ENCODE measurements around the gene HOXA7.

HOXA7 gene

DNA sequence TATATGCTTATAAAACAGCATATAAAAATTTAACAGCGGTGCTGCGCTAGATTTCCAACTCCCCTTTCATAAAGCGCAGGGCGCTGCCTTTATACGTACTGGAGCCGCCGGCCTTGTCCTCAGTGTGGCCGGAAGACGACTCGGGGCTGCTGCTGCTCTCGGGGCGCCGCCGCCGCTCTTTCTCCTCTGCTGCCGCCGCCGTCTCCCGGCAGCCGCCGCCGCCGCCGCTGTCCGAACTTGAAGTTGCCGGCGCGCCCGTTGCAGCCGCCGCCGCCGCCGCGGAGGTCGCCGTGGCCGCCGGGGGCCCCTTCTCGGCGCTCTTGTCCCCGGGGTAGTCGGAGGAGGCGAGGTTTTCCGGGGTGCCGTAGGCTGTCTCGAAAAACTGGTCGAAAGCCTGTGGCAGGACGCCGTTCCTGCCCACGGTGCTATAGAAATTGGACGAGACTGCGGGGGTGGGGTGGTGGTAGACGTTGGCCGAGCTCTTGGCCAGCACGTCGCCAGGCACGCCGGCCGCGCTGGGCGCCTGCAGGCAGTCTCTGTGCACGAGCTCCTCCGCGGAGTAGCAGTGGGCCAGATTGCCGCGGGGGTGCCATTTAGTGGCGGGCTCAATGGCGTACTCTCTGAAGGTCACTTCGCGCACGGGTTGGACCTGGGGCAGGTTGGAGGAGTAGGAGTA lies 28.0 kb upstream of the HOXA7 start:
- Histone ChIP-seq H3K9me3 (ENCODE audit: control insufficient read depth, low read depth, low read length) (no peaks in the 10 kb centered on the region), H3K27me3 (ENCODE audit: control insufficient read depth, insufficient read depth, low read length) (peaks cover 100% of the 10 kb centered on the region), H3K4me3 (ENCODE audit: low read length) (no peak overlapping the region)

DNA sequence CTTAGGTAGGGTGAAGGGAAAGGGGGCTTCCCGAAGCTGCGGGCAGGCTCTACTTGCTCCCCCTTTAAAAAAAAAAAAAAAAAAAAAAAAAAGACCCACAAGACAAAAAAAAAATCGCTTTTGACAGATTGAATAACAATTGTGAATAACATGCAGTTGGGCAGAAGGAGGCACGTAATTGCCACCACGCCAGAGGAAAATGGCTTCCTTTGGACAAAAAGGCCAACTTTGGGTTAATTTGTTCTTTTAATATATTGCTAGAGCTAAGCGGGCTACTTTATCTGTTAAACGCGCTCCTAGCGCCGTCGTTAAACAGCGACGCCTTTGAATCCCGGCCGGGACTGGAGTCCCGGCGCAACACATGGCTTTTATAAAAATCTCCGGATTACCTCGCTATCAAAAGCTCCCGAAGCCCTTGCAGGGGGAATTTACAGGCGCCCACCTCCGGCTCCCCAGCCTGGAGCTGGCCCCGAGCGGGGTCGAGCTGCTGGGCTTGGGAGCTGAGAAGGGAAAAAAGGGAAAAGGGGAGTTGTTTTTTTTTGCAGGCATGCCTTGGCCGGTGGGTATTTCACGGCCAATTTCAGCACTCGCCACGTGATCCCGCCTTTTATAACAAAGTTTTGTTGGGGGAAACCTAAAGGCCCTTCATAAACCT lies 27.3 kb upstream of the HOXA7 start:
- no peak overlapping the region for H3K4me3 ChIP-seq (ENCODE audit: low read length)
- H3K27ac ChIP-seq (ENCODE audit: low read length) = no peak overlapping the region

More for the DNA sequence above, 28.0 kb upstream of the HOXA7 start:
- no peak overlapping the region for H3K27ac ChIP-seq (ENCODE audit: low read length)
- no peaks in the 10 kb centered on the region for H3K36me3 ChIP-seq (ENCODE audit: control insufficient read depth, low read depth, low read length)
- no peak overlapping the region for H3K9ac ChIP-seq (ENCODE audit: low read length)
- peaks cover 9% of the 10 kb centered on the region for H3K4me1 ChIP-seq (ENCODE audit: control insufficient read depth, low read depth, low read length)

GRCh38 chr7:27182861-27183681 lies 26.6 kb upstream of the HOXA7 start:
- H3K9ac ChIP-seq (ENCODE audit: low read length) = no peak overlapping the region
- peaks cover 3% of the 10 kb centered on the region for H3K4me1 ChIP-seq (ENCODE audit: control insufficient read depth, low read depth, low read length)
- no peak overlapping the region for H3K4me3 ChIP-seq (ENCODE audit: low read length)
- H3K27ac ChIP-seq (ENCODE audit: low read length) = no peak overlapping the region
- H3K9me3 ChIP-seq (ENCODE audit: control insufficient read depth, low read depth, low read length) = no peaks in the 10 kb centered on the region
- H3K27me3 ChIP-seq (ENCODE audit: control insufficient read depth, insufficient read depth, low read length) = peaks cover 100% of the 10 kb centered on the region
- no peaks in the 10 kb centered on the region for H3K36me3 ChIP-seq (ENCODE audit: control insufficient read depth, low read depth, low read length)

More for the DNA sequence above, 27.3 kb upstream of the HOXA7 start:
- Histone ChIP-seq H3K36me3 (ENCODE audit: control insufficient read depth, low read depth, low read length) (no peaks in the 10 kb centered on the region), H3K27me3 (ENCODE audit: control insufficient read depth, insufficient read depth, low read length) (peaks cover 100% of the 10 kb centered on the region), H3K4me1 (ENCODE audit: control insufficient read depth, low read depth, low read length) (peaks cover 9% of the 10 kb centered on the region), H3K9me3 (ENCODE audit: control insufficient read depth, low read depth, low read length) (no peaks in the 10 kb centered on the region), H3K9ac (ENCODE audit: low read length) (no peak overlapping the region)

DNA sequence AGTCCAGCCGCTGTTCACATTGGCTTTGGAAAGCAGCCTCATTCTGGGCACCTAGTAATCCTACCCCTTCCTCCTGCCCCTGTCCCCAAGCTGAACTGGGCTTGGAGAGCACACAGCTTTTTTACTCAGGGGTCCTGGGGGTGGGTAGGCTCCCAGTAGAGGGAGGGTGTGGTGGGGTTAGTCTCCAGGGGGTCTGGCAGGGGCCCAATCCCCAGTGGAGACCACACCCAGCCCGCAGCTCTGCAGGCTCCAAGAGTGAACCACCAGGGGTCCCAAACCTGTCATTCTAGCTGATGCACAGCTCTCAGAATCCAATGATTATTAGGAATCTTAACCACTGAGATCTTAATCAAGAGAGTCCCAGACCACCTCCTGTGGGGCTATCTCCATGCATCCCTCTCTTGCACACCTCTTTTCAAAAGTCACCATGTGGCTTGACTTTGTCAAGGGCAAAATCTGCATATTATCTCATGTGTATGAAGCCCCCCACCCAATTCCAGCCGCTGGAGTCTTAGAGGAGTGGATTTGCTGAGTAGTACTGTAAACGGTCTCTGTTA lies 25.9 kb upstream of the HOXA7 start:
- H3K9ac ChIP-seq (ENCODE audit: low read length) = no peak overlapping the region
- no peaks in the 10 kb centered on the region for H3K36me3 ChIP-seq (ENCODE audit: control insufficient read depth, low read depth, low read length)
- H3K4me3 ChIP-seq (ENCODE audit: low read length) = no peak overlapping the region
- no peaks in the 10 kb centered on the region for H3K9me3 ChIP-seq (ENCODE audit: control insufficient read depth, low read depth, low read length)
- H3K27me3 ChIP-seq (ENCODE audit: control insufficient read depth, insufficient read depth, low read length) = peaks cover 100% of the 10 kb centered on the region
- H3K27ac ChIP-seq (ENCODE audit: low read length) = no peak overlapping the region
- no peaks in the 10 kb centered on the region for H3K4me1 ChIP-seq (ENCODE audit: control insufficient read depth, low read depth, low read length)

DNA sequence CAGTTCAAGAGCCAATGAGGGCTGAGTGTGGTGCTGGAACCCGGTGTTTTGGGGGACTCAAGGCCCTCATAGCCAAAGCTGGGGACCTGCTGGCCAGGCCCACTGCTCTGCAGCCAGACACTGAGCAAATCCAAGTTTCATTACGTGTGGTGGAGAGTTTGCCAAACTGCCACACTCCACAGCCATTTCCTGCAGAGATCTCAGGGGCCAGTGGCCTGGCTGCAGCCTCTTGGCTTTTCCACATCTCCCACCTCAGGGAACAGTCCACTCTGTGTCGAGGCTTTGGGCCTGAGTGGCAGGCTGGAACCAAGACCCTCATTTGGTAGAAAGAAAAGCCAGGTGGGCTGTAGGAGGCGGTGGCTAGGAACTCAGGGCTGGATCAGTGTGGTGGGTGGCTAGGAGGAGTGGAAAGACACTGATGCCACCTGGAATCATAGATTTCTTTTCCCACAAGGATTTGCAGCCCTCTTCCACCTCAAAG lies 25.4 kb upstream of the HOXA7 start:
- Histone ChIP-seq H3K36me3 (ENCODE audit: control insufficient read depth, low read depth, low read length) (no peaks in the 10 kb centered on the region), H3K9me3 (ENCODE audit: control insufficient read depth, low read depth, low read length) (no peaks in the 10 kb centered on the region), H3K27ac (ENCODE audit: low read length) (no peak overlapping the region), H3K4me3 (ENCODE audit: low read length) (no peak overlapping the region), H3K27me3 (ENCODE audit: control insufficient read depth, insufficient read depth, low read length) (peaks cover 100% of the 10 kb centered on the region), H3K9ac (ENCODE audit: low read length) (no peak overlapping the region), H3K4me1 (ENCODE audit: control insufficient read depth, low read depth, low read length) (no peaks in the 10 kb centered on the region)

GRCh38 chr7:27180431-27181420 lies 24.3 kb upstream of the HOXA7 start:
- Histone ChIP-seq H3K36me3 (ENCODE audit: control insufficient read depth, low read depth, low read length) (no peaks in the 10 kb centered on the region), H3K27me3 (ENCODE audit: control insufficient read depth, insufficient read depth, low read length) (peaks cover 100% of the 10 kb centered on the region), H3K9ac (ENCODE audit: low read length) (no peak overlapping the region), H3K4me3 (ENCODE audit: low read length) (no peak overlapping the region), H3K4me1 (ENCODE audit: control insufficient read depth, low read depth, low read length) (no peaks in the 10 kb centered on the region), H3K27ac (ENCODE audit: low read length) (no peak overlapping the region), H3K9me3 (ENCODE audit: control insufficient read depth, low read depth, low read length) (no peaks in the 10 kb centered on the region)

- Histone ChIP-seq H3K4me1 (ENCODE audit: control insufficient read depth, low read depth, low read length) (no peaks in the 10 kb centered on the region), H3K27me3 (ENCODE audit: control insufficient read depth, insufficient read depth, low read length) (peaks cover 100% of the 10 kb centered on the region), H3K9ac (ENCODE audit: low read length) (no peak overlapping the region), H3K27ac (ENCODE audit: low read length) (no peak overlapping the region), H3K36me3 (ENCODE audit: control insufficient read depth, low read depth, low read length) (no peaks in the 10 kb centered on the region), H3K4me3 (ENCODE audit: low read length) (no peak overlapping the region), H3K9me3 (ENCODE audit: control insufficient read depth, low read depth, low read length) (no peaks in the 10 kb centered on the region)
These were observed 23.3 kb upstream of the HOXA7 start for GRCh38 chr7:27179503-27180430.

DNA sequence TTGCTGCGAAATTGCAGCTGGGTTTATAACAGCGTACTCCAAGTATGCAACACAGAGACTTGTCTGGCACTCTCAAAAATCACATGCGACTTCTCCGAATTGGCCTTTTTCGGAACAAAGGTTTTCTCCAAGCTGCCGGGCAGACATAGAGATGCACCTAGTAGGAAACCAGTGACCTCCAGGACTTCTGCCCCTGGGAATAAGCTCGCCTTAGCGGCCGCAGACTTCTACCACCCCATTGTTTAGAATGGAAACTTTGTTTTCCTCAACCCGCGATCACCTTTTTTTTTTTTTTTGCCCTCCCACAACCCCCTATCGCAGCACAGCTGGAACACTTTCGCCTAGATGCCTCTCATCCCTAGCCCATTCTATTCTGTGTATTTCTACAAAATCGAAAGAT lies 22.6 kb upstream of the HOXA7 start:
- Histone ChIP-seq H3K4me3 (ENCODE audit: low read length) (no peak overlapping the region), H3K4me1 (ENCODE audit: control insufficient read depth, low read depth, low read length) (no peaks in the 10 kb centered on the region), H3K36me3 (ENCODE audit: control insufficient read depth, low read depth, low read length) (no peaks in the 10 kb centered on the region), H3K27ac (ENCODE audit: low read length) (no peak overlapping the region), H3K9me3 (ENCODE audit: control insufficient read depth, low read depth, low read length) (no peaks in the 10 kb centered on the region), H3K9ac (ENCODE audit: low read length) (no peak overlapping the region), H3K27me3 (ENCODE audit: control insufficient read depth, insufficient read depth, low read length) (peaks cover 100% of the 10 kb centered on the region)

- peaks cover 100% of the 10 kb centered on the region for H3K27me3 ChIP-seq (ENCODE audit: control insufficient read depth, insufficient read depth, low read length)
These were observed 21.9 kb upstream of the HOXA7 start for GRCh38 chr7:27178366-27178765.

GRCh38 chr7:27177795-27178320 lies 21.4 kb upstream of the HOXA7 start:
- H3K27ac ChIP-seq (ENCODE audit: low read length) = no peak overlapping the region
- no peaks in the 10 kb centered on the region for H3K9me3 ChIP-seq (ENCODE audit: control insufficient read depth, low read depth, low read length)
- H3K36me3 ChIP-seq (ENCODE audit: control insufficient read depth, low read depth, low read length) = no peaks in the 10 kb centered on the region
- H3K4me3 ChIP-seq (ENCODE audit: low read length) = no peak overlapping the region
- no peak overlapping the region for H3K9ac ChIP-seq (ENCODE audit: low read length)
- H3K4me1 ChIP-seq (ENCODE audit: control insufficient read depth, low read depth, low read length) = no peaks in the 10 kb centered on the region
- H3K27me3 ChIP-seq (ENCODE audit: control insufficient read depth, insufficient read depth, low read length) = peaks cover 100% of the 10 kb centered on the region

More at GRCh38 chr7:27178366-27178765, 21.9 kb upstream of the HOXA7 start:
- Histone ChIP-seq H3K27ac (ENCODE audit: low read length) (no peak overlapping the region), H3K9ac (ENCODE audit: low read length) (no peak overlapping the region), H3K4me3 (ENCODE audit: low read length) (no peak overlapping the region), H3K9me3 (ENCODE audit: control insufficient read depth, low read depth, low read length) (no peaks in the 10 kb centered on the region), H3K36me3 (ENCODE audit: control insufficient read depth, low read depth, low read length) (no peaks in the 10 kb centered on the region), H3K4me1 (ENCODE audit: control insufficient read depth, low read depth, low read length) (no peaks in the 10 kb centered on the region)
